Measurements from ENCODE around the gene ANKMY1. TPM values are rescaled to one million over a fixed set of nuclear protein-coding genes. Genes with fewer than 3 reads are reported as not detected.
A peak's percentile ranks its signal among the peaks of the same experiment; 100 is the strongest.

ANKMY1 gene
- total and polyA plus RNA-seq, 2 of the 13 experiments (the other 11 are each of a cell fraction or from before 2014, with no cell fraction given): 11.7 to 18.8 TPM

DNA sequence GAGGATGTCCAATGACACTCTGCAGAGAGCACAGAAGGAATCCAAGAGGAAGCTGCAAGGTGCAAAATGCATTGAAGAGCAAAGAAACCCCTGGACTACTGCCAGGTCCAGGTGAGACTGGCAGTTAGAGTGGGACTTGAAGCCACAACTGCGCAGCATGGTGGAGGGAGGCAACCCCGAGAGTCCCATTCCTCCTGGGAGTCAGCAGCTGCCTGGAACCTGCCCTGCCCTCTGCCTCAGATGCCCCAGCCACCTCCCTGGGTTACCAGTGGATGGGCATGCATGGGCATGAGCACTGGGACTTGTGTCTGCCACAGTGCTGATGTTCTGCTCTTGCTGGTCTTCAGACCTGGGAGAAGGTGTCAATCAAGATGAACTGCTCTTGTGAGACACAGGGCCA lies 43.2 kb downstream of the ANKMY1 start:
- Histone ChIP-seq H3K4me2 (ENCODE audit: low read depth, low read length) (no peak overlapping the region), H4K20me1 (ENCODE audit: insufficient read depth, low read length) (no peaks in the 10 kb centered on the region; the same call in 1 of the 2 replicates), H3K27me3 (ENCODE audit: control insufficient read depth in 1 of 2, insufficient read depth in 2 of 2, low read length in 2 of 2) (no peaks in the 10 kb centered on the region), H3K9ac (ENCODE audit: insufficient read depth, low read depth, low read length) (no peak overlapping the region), H3K4me1 (ENCODE audit: insufficient read depth, low read length) (no peaks in the 10 kb centered on the region), H3K4me3 (replicated peaks in 1 of 3; ENCODE audit: insufficient read depth in 1 of 3, low read depth in 2 of 3, low read length in 3 of 3) (no peak overlapping the region), H2AFZ (ENCODE audit: low read length) (no peak overlapping the region), H3K9me3 (ENCODE audit: low read length) (no peaks in the 10 kb centered on the region), H3K27ac (ENCODE audit: extremely low read length, insufficient read depth, low read length) (no peak overlapping the region), H3K36me3 (replicated peaks in 1 of 2; ENCODE audit: control insufficient read depth in 1 of 2, insufficient read depth in 2 of 2, low read length in 2 of 2) (peaks cover 4 to 10% of the 10 kb centered on the region in 2 experiments; a peak in 3 of 5 replicates), H3K79me2 (ENCODE audit: insufficient read depth, low read length) (no peaks in the 10 kb centered on the region)
- ATAC-seq (no peak), FAIRE-seq (peak; percentile 36), DNase-seq (ENCODE audit: low spot score) (no peak)
- in situ Hi-C loops (cut with HindIII; ENCODE audit: extremely low pct_ligation_motif_present, low pct_unique_long_range_greater_than_20kb): no loop called here
- WGBS (ENCODE audit: low lambda C conversion rate): 100% methylated on average over 2 of the region's 2 CpGs
- ChIA-PET POLR2A (interaction anchor here (1.4 to 1.5 kb wide), 2 partner anchors 65 to 72 kb away, joined by 3 to 4 read pairs; partner anchors contain the start of gene CAPN10), CTCF (ENCODE audit: low intra/inter-chr PET ratio, low total read pairs) (interaction anchor here (0.8 kb wide), 1 partner anchor 53 kb away, joined by 3 read pairs; the partner anchor contains the start of gene RNPEPL1)
- TF ChIP-seq ZNF225 (CRISPR knock-in tag; IDR thresholded peaks at IDR 0.05) (no peak), NFE2L2 (IDR thresholded peaks at IDR 0.05; ENCODE audit: low read length) (no peak), GPN1 (CRISPR knock-in tag; IDR thresholded peaks at IDR 0.05; ENCODE audit: borderline replicate concordance) (no peak), SOX5 (CRISPR knock-in tag; IDR thresholded peaks at IDR 0.05; ENCODE audit: borderline replicate concordance) (no peak), ZNF251 (CRISPR knock-in tag; IDR thresholded peaks at IDR 0.05) (no peak), ZNF720 (CRISPR knock-in tag; IDR thresholded peaks at IDR 0.05) (no peak), ARNTL (CRISPR knock-in tag; IDR thresholded peaks at IDR 0.05) (no peak)
- TF ChIP-seq, protein P1, sequence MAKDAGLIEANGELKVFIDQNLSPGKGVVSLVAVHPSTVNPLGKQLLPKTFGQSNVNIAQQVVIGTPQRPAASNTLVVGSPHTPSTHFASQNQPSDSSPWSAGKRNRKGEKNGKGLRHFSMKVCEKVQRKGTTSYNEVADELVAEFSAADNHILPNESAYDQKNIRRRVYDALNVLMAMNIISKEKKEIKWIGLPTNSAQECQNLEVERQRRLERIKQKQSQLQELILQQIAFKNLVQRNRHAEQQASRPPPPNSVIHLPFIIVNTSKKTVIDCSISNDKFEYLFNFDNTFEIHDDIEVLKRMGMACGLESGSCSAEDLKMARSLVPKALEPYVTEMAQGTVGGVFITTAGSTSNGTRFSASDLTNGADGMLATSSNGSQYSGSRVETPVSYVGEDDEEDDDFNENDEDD (CRISPR knock-in tag; IDR thresholded peaks at IDR 0.05; ENCODE audit: borderline replicate concordance): no peak
- intact Hi-C loops (cut with micrococcal nuclease; ENCODE audit: unreplicated experiment): loop anchor here (1.0 to 10.0 kb wide), 2 partner anchors 130 to 326 kb away; no protein-coding TSS in a partner anchor
- no TSS peak for BruUV-seq (replicated peaks)

Measured in HepG2 (cell line).